Activated CD8-positive, alpha-beta memory T cell treated with anti-CD3 and anti-CD28 coated beads, Interleukin-2, amount 50 U/mL, for 24 hours (primary cell): ENCODE measurements around the gene SNCB.

ENCODE experiments used
- DNase-seq: peaks from one replicate; pipeline ENCODE4 v3.0.0-alpha.2; 2020; ENCODE audit errors: extremely low read depth

Gene SNCB

DNA sequence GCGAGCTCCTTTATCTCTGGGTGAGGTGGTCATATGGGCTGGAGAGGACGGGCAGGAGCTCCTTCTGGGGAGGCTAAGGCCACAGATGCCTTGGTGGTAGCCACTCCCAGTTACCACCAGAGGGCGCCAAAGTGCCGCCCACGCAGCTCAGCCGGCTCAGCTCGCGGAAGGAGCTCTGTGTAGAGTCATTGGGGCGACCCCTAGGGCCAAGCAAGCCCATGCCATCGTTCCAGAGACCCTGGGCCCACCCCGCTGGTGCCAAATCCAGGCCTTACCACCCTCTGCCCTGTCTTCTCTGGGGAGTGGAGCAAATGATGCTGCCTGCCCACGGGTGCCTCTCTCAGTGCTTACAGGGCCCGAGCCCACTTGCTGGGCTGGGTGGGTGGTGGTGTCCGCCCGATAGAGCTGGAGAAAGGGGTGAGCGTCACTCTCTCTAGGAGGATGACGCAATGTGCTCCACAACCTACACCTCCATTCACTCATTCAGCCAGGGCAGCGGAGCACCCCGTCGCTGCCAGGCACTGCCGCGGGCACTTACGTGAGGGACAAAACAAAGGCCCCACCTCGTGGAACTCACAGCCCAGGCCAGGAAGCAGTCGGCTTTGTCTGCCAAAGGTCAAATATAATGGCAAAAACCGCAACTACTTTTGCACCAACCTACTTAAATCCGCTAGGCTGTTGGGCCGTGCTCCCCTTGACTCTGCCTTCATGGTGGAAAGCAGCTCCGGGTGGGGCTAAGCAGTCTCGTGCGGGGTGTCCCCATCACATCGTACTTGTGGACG lies 30.7 kb upstream of the SNCB start:
- peak; percentile 50 for DNase-seq

- DNase-seq = no peak
Measured at GRCh38 chr5:176660530-176660859, 30.2 kb upstream of the SNCB start.

DNA sequence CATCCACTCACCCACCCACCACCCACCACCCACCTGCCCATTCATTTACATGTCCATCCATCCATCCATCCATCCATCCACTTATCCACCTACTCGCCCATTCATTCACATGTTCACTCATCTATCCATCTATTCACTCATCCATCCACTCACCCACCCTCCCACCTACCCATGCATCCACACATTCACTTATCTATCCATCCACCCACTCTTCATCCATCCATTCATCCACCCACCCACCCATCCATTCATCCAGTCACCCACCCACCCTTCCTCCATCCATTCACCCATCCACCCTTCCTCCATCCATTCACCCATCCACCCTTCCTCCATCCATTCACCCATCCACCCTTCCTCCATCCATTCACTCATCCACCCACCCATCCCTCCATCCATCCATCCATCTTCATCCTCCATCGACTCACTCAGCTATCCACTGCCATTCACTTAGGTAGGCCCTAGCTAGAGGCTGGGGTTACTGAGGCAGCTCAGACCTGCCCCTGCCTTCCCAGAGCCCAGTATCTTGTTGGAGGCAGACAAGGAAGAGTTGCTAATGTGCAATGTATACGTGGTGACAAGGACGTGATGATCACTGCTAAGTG lies 29.6 kb upstream of the SNCB start:
- DNase-seq = no peak

GRCh38 chr5:176659512-176659839 lies 29.1 kb upstream of the SNCB start:
- no peak for DNase-seq

- DNase-seq = no peak
Measured at GRCh38 chr5:176658817-176659511, 28.6 kb upstream of the SNCB start.

DNA sequence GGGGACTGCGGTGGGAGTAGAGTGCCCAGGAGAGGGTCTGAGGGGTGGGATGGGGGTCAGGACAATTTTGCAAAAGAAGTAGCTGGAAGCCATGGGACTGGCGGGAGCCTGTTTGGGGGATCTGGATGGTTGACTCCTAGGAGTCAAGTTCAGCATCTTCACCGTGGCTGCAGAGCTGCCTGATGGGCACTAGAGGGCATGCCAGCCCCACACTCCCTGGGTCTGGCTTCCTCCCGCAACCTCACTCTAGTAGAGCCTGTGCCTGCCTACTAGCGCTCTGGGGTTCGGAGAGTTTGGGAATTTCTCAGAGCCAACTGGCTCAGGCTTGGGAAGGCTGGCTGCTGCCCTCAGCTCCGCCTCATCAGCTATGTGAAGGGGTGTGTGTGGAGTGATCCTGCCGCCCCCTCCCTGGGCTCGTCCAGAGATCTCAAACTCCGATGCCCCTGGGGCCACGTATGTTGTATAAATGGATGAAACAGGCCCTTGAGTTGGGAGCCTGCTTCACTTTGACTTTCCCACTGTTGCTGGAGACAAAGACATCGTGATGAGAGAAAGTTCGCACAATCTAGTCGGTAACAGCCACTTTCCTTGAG lies 27.8 kb upstream of the SNCB start:
- no peak for DNase-seq

- DNase-seq = no peak
Measured at GRCh38 chr5:176656467-176656990, 26.2 kb upstream of the SNCB start.

- DNase-seq = no peak
Measured at GRCh38 chr5:176654856-176655255, 24.5 kb upstream of the SNCB start.

DNA sequence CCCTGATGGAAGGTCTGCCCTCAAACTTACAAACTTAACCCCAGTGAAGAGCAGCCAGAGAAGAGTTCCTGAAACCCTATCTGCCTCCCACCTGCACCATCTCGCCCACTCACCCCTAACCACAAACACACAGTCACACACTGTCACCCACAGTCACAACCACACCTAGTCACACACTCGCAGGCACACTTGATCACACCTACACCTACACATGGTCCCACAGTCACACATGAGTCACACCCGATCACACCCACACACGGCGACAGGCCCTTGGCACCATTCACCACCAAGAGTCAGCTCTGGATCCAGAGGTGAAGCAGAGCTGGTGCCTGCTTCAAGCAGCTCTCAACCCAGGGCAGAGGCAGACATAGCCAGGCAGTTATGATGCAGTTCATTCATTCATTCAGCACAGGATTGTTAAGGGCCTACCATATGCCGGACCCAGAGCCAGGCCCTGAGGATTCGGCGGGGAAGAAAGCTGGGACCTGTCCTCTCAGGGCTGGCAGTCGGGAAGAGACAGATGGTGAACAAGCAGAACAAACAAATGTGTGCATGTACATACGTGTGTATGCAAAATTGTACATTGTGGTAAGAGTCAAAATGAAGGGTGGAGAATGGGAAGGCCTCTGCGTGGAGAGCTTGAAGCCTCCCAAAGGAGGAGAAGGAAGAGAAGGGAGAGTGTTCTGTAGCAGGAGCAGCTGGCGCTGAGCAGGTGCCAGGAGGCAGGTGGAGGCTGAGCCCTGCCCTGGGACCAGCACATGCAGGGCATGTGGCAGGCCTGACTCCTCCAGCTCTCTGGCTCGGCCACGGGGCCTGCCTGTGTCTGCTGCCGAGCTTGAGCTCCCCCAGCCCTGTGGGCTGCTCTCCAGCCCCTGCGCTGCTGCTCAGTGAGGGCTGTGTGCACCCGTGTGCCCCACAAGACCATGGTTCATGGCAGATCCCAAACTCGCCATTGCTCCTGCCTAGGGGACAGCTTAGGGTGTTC lies 23.4 kb upstream of the SNCB start:
- DNase-seq = peak; percentile 71

DNA sequence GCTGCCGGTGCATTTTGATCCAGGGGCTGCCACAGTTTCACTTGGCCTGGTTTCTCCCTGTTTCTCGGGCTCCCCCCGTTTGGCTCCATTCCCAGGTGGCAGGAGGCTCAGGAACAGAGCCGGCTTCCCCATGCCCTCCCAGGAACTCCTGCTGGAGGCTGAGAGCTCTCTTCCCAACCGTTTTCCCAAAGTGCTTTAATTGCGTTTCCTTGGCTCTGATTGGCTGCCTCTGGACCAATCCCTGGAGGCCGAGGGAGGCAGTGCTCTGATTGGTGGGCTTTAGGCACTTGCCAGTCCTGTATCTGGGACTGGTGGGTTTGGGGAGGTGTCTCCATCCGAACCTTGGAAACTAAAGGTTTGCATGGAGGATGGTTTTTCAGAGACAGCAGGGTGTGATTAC lies 21.8 kb upstream of the SNCB start:
- DNase-seq = no peak

DNA sequence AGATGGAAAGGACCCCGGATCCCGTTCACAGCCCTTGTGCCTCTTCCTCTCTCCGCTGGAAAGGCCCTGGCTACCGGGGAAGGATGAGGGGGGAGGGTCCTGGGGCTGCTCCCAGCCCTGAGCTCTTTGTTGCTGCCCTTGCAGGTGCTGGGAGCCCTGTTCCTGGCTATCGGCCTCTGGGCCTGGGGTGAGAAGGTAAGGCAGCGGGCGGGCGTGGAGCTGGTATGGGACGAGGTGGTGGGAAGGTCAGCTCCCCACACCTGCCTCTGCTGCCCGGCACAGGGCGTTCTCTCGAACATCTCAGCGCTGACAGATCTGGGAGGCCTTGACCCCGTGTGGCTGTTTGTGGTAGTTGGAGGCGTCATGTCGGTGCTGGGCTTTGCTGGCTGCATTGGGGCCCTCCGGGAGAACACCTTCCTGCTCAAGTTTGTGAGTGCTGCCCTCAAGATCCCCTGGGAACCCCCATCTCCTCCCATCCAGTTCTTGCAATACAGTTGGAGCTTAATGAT lies 21.2 kb upstream of the SNCB start:
- no peak for DNase-seq

DNA sequence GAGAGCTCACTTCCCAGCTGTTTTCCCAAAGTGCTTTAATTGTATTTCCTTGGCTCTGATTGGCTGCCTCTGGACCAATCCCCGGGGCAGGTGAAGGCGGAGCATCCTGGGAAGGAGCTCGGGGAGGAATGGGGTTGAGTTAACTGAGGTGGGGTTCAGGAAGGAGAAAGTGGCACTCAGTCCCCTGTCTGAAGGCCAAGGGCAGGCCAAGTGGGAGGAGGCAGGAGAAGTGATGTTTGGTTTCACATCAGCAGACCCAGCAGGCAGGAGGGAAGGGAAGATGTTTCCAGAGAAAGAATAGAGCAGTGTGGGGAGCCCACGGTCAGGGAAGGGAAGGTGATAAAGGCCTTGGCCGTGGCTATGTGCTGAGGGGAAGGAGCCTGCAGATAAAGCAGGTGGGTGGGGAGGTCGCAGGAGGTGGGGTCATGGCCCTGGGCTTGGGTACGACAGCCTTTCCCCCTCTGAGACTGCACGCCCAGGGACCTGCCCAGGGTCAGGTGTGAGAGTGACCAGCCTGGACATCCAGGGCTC lies 20.1 kb upstream of the SNCB start:
- DNase-seq = no peak

DNA sequence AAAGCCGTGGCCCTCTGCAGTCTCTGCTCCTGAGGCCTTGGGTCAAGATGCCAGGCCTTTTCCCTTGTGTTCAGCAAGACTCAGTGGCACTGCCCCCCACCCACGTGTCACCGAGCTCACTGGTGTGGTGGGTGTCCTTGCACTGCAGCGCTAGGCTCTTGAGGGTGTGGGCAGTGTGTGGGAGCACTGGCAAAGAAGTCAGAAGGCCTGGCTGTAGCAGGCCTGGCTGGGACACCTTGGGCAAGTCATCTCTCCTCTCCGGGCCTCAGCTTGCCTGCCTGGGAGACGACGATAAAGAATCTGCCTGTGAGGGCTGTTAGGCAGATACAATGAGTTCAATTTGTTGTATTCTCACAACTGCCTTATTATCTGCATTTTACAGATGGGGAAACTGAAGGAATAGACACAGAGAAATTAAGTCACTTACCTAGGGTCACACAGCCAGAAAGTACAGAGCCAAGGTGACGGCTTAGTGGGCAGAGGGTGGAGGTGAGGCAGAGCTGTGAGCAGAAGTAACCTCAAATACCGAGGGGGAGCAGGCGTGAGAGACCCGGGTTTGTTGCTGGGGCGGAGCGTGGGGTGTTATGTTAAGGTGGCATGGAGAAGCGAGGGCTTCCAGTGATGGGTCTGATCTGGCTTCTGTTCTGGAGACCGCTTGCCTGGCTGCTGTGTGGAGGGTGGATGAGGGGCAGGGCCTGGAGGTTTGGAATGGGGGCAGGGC lies 18.3 kb upstream of the SNCB start:
- DNase-seq = no peak

DNA sequence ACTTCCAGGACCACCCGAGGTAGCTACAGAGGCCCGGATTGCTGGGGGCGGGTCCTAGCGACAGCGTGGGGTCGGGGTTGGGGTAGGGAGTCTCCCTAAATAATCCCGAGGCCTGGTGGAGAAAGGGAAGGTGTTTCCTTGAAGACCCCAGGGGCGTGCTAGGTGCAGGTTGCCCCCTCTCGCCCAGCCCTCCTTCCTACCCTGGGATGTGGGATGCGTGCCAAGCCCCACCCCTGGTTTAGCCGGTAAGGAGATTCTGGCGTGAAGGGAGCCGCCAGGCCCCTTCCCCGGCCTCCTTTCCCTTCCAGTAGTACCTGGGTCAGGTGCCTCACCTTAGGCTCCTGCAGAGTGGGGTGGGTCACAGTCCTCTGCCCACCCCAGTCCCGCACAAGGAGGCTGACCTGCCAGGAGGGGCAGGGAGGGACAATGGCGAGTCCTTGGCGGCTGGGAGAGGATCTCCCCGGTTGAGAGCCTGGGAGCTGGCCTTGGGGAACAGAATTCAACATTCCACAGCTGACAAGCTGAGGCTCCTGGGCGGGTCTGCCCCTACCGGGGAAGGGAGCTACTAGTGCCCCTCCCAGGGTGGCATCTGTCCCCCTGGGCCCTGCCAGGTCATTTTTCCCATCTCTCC lies 17.6 kb upstream of the SNCB start:
- DNase-seq = no peak

GRCh38 chr5:176647030-176647842 lies 16.9 kb upstream of the SNCB start, which contains the start of gene TSPAN17:
TSPAN17 (plus strand) TSS chr5:176647484; CDS start chr5:176647616, 132 bp downstream.
- peak; percentile 99 for DNase-seq

GRCh38 chr5:176646707-176647029 lies 16.3 kb upstream of the SNCB start:
- no peak for DNase-seq

DNA sequence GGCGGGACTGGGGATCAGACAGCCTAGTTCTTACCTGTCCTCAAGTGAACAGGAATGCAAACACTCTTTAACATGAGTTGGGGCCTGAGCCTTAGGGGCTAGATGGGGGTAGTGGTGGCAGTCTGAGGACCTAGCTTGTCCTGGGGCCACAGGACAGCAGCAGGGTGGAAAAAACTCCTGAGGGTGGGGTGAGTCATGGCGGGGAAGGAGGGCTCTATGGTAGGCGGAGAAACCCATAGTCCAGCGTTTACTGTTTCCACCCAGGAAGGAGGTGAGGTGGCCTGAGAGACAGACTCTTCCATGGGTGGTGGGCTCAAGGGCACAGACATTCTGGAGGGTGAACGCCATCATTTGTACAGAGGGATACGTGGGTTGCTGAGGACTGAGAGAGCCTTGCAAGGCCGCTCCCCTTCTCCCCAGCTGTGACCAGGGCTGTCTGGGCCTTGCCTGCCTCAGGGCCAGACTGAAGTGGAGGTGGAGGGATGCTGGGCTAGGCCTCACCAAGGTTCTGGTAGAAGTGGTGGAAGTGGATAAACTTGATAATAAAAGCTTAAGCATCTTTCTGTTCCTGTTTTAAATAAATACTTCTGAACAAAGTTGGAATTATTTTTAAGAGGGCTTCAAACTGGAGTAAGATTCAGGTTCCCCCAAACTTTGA lies 15.8 kb upstream of the SNCB start:
- DNase-seq = no peak

DNA sequence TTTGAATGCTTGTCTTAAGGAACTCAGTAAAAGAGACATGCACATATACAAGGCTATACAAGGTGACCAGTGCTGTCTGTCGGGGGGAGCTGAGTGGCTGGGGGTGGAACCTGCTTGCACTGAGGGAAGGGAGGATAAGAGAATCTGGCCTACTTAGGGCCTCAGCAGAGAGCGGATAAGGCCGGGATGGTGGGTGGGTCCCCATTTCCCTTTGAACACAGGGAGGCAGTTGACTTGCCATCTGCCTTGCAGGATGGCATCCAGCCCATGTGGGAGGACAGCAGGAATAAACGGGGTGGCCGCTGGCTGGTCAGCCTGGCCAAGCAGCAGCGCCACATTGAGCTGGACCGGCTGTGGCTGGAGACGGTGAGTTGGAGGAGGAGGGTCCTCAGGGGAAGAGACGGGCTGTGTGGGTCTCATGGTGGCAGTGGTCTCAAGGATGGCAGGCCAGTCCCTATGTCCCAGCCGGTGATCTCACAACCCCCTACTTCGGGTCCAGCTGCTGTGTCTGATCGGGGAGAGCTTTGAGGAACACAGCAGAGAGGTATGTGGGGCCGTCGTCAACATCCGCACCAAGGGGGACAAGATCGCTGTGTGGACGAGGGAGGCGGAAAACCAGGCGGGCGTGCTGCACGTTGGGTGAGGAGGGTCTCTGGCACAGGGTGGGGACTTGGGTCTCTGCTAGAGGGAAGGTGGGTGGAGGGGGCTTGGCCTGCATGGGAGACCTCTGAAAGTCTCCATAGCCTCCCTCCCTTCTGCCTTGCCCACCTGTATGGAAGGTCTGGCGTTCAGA lies 14.7 kb upstream of the SNCB start:
- DNase-seq = no peak
